GM12801 (cell line): Measurements from ENCODE around the gene ACBD7.

Source experiments
- TF ChIP-seq, protein P1 (sequence below): IDR thresholded peaks from one replicate; pipeline ENCODE4 v1.5.1; 2011; ENCODE audit warnings: control low read depth; ENCODE audit not compliant: insufficient read length; ENCODE audit errors: extremely low read depth

The ACBD7 gene

DNA sequence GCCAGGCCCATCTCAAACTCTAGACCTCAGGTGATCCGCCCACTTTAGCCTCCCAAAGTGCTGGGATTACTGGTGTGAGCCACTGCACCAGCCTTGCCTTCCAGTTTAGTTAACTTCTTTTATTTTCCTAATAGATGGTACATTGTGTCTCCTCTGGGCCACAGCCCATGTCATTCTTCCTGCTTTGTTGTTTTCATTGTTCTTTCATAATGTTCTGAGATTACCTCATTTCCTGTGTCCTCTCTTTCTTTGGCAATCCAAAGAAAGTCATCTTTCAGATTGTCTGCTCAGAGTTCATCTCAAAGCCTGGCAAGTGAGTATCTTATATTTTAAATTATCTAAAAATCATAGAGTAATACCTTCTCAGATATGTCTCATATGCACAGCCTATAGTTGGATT lies 44.9 kb downstream of the ACBD7 start, which contains the start of gene OLAH:
OLAH (plus strand) TSS at position 270 of the 400 bp plus-strand sequence. CDS start 3,346 bp downstream, outside the sequence.
- TF ChIP-seq, protein P1, sequence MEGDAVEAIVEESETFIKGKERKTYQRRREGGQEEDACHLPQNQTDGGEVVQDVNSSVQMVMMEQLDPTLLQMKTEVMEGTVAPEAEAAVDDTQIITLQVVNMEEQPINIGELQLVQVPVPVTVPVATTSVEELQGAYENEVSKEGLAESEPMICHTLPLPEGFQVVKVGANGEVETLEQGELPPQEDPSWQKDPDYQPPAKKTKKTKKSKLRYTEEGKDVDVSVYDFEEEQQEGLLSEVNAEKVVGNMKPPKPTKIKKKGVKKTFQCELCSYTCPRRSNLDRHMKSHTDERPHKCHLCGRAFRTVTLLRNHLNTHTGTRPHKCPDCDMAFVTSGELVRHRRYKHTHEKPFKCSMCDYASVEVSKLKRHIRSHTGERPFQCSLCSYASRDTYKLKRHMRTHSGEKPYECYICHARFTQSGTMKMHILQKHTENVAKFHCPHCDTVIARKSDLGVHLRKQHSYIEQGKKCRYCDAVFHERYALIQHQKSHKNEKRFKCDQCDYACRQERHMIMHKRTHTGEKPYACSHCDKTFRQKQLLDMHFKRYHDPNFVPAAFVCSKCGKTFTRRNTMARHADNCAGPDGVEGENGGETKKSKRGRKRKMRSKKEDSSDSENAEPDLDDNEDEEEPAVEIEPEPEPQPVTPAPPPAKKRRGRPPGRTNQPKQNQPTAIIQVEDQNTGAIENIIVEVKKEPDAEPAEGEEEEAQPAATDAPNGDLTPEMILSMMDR, result no peak

DNA sequence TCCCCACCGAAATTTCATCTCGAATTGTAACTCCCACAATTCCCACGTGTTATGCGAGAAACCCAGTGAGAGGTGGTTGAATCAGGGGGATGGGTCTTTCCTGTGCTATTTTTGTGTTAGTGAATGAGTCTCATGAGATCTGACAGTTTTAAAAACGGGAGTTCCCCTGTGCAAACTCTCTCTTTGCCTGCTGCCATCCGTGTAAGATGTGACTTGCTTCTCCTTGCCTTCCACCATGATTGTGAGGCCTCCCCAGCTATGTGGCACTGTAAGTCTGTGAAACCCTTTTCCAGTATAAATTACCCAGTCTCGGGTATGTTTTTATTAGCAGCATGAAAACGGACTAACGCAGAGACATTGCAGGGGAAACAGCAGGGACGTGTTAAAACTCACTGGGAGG lies 50.2 kb downstream of the ACBD7 start:
- TF ChIP-seq, protein P1, result no peak

DNA sequence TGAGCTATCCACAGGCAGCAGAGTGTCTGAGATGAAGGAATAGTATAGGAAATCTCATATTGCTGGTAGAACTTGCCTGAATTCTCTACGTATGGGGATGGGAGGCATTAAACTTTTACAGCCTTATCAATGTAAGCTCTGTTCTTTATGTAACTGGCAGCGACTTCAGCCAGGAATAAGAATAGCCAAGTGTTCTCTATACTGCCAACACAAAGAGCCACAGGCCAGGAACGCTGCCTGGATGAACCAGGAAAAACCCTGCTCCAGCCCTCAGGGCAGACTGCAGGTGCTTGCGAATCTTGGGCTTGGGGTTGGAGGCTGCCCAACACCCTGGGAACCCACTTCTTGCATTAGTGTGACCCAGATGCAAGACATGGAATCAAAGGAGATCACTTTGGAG lies 50.9 kb downstream of the ACBD7 start:
- TF ChIP-seq, protein P1, result no peak

- TF ChIP-seq, protein P1, result no peak
Measured at GRCh38 chr10:15035385-15036301, 52.9 kb downstream of the ACBD7 start.

DNA sequence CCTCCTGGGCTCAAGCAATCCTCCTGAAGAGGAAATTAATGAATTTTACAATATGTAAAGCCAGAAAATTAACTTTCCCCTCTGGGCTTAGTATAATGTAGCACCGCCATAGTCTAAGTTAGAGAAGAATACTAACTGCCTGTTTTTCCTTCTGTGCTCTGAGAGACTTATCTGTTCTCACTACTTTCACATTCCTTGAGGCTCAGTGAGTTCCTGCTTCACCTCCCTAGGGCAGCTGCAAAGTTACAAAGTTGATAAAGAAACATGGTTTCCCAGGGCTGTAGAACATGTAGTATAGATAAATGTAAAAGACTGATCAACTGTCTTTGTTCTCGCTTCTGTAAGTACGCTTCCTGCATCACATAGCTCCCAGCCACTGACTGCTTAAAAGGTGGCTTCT lies 60.8 kb downstream of the ACBD7 start:
- TF ChIP-seq, protein P1, result no peak
